GM18861 (cell line): Measurements from ENCODE around the gene ELF4.
A peak's percentile ranks its signal among the peaks of the same experiment; 100 is the strongest.
"Not testable (repeated sequence)": the region's sequence is repeated elsewhere in the genome, so short reads cannot be mapped to it uniquely, and the experiment has no call there.

Experiments
- ATAC-seq: cut with Tn5 transposase; IDR thresholded peaks from one replicate; pipeline ENCODE4 v1.9.1; 2021; ENCODE audit not compliant: unreplicated experiment

ELF4 gene

GRCh38 chrX:130115119-130115885 is 5.0 kb upstream of the ELF4 start:
- ATAC-seq = not testable (repeated sequence)

GRCh38 chrX:130114141-130114588 is 3.9 kb upstream of the ELF4 start:
- ATAC-seq = no peak

- ATAC-seq = no peak
These were observed 1.2 kb upstream of the ELF4 start for GRCh38 chrX:130111220-130112154.

- ATAC-seq = no peak
These were observed 593 bp downstream of the ELF4 start for GRCh38 chrX:130109429-130110378.

- ATAC-seq = peak; percentile 58
These were observed 1.5 kb downstream of the ELF4 start for GRCh38 chrX:130108647-130109428.

GRCh38 chrX:130106071-130106470 is 4.2 kb downstream of the ELF4 start:
- ATAC-seq = no peak

- ATAC-seq = no peak
These were observed 5.1 kb downstream of the ELF4 start for GRCh38 chrX:130105244-130105643.

GRCh38 chrX:130103605-130104004 is 6.7 kb downstream of the ELF4 start:
- ATAC-seq = no peak

GRCh38 chrX:130100180-130100579 is 10.1 kb downstream of the ELF4 start:
- ATAC-seq = no peak

- ATAC-seq = no peak
These were observed 12.1 kb downstream of the ELF4 start for GRCh38 chrX:130098210-130098552.

GRCh38 chrX:130097507-130098209 is 12.6 kb downstream of the ELF4 start:
- no peak for ATAC-seq

GRCh38 chrX:130095249-130096030 is 14.9 kb downstream of the ELF4 start:
- no peak for ATAC-seq

GRCh38 chrX:130094696-130095095 is 15.6 kb downstream of the ELF4 start:
- ATAC-seq = no peak

GRCh38 chrX:130093271-130093670 is 17.0 kb downstream of the ELF4 start:
- ATAC-seq = no peak

- ATAC-seq = peak; percentile 99
These were observed 18.2 kb downstream of the ELF4 start for GRCh38 chrX:130091980-130092522.

GRCh38 chrX:130090364-130090763 is 19.9 kb downstream of the ELF4 start:
- no peak for ATAC-seq

- peak; percentile 38 for ATAC-seq
These were observed 23.7 kb downstream of the ELF4 start for GRCh38 chrX:130086447-130087206.
